Measurements from ENCODE around the gene AZIN2. TPM values are rescaled to one million over a fixed set of nuclear protein-coding genes. Genes with fewer than 3 reads are reported as not detected.

AZIN2 gene
- total RNA-seq, 4 donors from 2014 or later = 2.2 to 13.7 (median 3.5) TPM

DNA sequence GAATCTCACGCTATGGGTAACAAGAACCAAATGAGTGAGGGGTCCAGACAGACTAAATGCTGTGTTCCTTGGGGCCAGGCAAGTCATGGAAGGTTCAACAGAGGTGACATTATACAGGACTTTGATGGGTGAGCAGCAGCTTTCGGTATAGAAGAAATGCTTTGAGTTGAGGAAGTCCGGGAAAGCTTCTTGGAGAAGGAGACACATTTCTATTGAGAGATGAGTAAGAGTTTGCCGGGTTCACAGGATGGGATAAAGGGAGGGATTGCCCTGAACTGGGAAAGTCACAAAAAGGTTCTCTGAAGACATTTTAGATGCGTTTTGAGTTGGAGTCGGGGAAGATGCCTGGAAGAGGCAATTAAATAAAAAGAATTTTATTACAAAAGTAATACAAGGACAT, 580 bp upstream of the AZIN2 start:
- WGBS, 2 donors = 46 to 60% methylated on average over 6 of the region's 6 CpGs
- TF ChIP-seq POLR2A (IDR thresholded peaks at IDR 0.05) = no peak
- TF ChIP-seq, protein P1, sequence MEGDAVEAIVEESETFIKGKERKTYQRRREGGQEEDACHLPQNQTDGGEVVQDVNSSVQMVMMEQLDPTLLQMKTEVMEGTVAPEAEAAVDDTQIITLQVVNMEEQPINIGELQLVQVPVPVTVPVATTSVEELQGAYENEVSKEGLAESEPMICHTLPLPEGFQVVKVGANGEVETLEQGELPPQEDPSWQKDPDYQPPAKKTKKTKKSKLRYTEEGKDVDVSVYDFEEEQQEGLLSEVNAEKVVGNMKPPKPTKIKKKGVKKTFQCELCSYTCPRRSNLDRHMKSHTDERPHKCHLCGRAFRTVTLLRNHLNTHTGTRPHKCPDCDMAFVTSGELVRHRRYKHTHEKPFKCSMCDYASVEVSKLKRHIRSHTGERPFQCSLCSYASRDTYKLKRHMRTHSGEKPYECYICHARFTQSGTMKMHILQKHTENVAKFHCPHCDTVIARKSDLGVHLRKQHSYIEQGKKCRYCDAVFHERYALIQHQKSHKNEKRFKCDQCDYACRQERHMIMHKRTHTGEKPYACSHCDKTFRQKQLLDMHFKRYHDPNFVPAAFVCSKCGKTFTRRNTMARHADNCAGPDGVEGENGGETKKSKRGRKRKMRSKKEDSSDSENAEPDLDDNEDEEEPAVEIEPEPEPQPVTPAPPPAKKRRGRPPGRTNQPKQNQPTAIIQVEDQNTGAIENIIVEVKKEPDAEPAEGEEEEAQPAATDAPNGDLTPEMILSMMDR (IDR thresholded peaks at IDR 0.05) = no peak
- H3K4me3 ChIP-seq (ENCODE audit: low read depth, poor library complexity, severe bottlenecking) = no peak overlapping the region
- DNase-seq (ENCODE audit: low spot score in 2 of 2) = no peak
- intact Hi-C loops (cut with DNase I; ENCODE audit: low total_unique reads) = no loop called here

DNA sequence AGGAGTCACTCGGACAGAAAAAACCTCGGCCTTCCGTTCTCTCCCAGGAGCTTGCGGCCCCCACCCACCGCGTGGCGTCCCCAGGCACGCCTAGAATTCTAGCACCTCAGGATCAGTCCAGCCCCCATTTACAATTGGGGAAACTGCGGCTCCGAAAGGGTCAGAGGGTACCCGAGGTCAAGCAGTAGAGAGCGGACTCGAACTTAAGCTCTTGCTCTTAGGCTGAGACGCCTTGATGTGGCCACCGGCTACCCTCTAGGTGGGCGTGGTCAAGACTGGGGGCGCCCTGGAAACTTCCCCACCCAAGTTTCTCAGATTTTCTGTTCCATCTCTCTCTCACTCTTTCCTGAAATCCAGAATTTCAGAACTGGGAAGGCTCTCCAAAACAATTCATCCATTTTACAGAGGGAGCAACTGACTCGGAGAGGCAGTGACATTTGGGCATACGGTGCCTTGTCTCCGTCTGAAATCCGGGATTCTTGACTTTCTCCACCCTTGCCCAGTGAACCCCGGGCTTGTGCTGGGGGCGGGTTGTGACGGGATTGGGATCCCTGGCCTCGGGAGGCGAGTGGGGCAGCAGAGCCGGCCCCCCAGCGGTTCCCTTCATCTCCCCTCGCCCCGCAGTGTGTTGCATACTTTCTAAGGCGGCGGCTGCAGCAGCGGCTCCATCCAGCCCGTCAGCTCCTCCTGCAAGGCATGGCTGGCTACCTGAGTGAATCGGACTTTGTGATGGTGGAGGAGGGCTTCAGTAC, 777 bp downstream of the AZIN2 start:
- DNase-seq (ENCODE audit: low spot score in 2 of 2) = no peak
- WGBS, 2 donors = 2 to 8% methylated on average over 30 to 35 of the region's 35 CpGs
- intact Hi-C loops (cut with DNase I; ENCODE audit: low total_unique reads) = no loop called here
- peak overlapping the region; percentile 49 for H3K4me3 ChIP-seq (ENCODE audit: low read depth, poor library complexity, severe bottlenecking)
- TF ChIP-seq, protein P1 (IDR thresholded peaks at IDR 0.05) = no peak
- TF ChIP-seq POLR2A (IDR thresholded peaks at IDR 0.05) = no peak

DNA sequence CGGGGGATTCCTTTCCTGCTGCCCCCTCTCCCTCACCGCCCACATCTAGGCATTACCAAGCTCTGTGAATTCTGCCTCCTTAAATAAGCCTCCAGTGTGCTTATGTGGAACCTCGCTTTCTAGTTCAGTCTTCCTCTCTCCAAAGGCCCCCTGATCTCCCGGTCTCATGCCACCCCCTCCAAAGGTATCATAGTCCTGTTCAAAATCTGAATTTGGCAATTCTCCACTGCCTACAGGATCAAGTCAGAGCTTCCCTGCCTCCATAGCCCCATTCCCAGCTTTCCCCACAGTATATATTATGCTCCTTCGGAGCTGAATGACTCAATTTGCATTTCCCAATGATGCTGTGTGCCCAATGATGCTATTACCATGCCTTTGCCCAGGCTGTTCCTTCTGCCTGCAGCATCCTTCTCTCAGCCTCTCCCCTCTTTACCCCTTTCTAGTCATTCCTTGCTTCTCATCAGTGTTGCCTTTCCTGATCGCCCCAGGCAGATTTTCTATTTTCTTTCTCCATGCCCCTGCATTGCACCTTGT, 1.7 kb downstream of the AZIN2 start:
- intact Hi-C loops (cut with DNase I; ENCODE audit: low total_unique reads) = no loop called here
- WGBS, 2 donors = 79 to 80% methylated on average over 6 of the region's 6 CpGs
- H3K4me3 ChIP-seq (ENCODE audit: low read depth, poor library complexity, severe bottlenecking) = no peak overlapping the region
- TF ChIP-seq, protein P1 (IDR thresholded peaks at IDR 0.05) = no peak
- TF ChIP-seq POLR2A (IDR thresholded peaks at IDR 0.05) = no peak
- DNase-seq (ENCODE audit: low spot score in 2 of 2) = no peak

DNA sequence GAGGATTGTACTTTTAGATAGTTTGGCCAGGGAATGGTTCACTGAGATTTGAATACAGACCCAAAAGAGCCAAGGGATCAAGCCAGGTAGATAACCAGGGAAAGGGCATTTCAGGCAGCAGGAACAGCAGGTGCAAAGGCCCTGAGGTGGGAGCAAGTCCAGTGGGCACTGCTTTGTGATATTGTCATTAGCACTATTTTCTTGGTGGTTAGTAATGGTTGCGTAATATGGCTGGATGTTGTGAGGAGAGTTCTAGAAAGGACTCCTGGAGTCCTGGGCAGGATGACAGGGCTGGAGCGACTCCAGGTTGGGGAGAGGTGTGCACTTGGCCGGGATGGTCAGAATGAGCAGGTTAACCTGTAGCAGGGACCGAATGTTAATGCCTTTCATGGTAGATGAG, 4.4 kb downstream of the AZIN2 start:
- WGBS, 2 donors = 85 to 90% methylated on average over 4 of the region's 4 CpGs
- no peak for DNase-seq (ENCODE audit: low spot score in 2 of 2)
- intact Hi-C loops (cut with DNase I; ENCODE audit: low total_unique reads) = no loop called here
- H3K4me3 ChIP-seq (ENCODE audit: low read depth, poor library complexity, severe bottlenecking) = no peak overlapping the region
- TF ChIP-seq POLR2A (IDR thresholded peaks at IDR 0.05) = no peak
- TF ChIP-seq, protein P1 (IDR thresholded peaks at IDR 0.05) = no peak

DNA sequence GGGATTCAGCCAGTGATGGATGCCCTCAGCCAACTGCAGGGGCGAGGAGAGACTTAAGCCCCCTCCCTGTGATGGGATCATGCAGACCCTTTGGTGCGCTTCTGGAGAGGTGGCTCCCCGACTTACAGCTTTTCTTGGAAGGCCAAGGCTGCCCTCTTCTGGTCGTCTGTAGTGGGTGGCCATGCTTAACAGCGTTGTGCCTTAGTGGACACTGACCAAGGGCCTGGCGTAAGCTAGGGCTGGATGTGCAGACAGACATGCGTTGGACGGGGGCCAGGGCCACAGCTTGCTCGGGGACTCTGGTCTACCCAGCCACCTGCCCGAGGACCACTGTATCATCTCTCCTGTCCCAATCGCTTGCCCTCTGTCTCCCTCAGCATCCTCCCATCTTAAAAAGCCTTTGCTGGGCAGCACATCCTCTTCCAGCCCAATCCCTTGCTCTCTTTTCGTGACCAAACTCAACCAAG, 5.5 kb downstream of the AZIN2 start:
- no peak for TF ChIP-seq POLR2A (IDR thresholded peaks at IDR 0.05)
- TF ChIP-seq, protein P1 (IDR thresholded peaks at IDR 0.05) = peak in 1 of 3 donors; percentile 30
- DNase-seq (ENCODE audit: low spot score in 2 of 2) = peak; percentile 43 to 91
- WGBS, 2 donors = 41 to 57% methylated on average over 10 to 12 of the region's 12 CpGs
- H3K4me3 ChIP-seq (ENCODE audit: low read depth, poor library complexity, severe bottlenecking) = no peak overlapping the region
- intact Hi-C loops (cut with DNase I; ENCODE audit: low total_unique reads) = no loop called here
